ENCODE measurements around the gene EFS.

Gene EFS

DNA sequence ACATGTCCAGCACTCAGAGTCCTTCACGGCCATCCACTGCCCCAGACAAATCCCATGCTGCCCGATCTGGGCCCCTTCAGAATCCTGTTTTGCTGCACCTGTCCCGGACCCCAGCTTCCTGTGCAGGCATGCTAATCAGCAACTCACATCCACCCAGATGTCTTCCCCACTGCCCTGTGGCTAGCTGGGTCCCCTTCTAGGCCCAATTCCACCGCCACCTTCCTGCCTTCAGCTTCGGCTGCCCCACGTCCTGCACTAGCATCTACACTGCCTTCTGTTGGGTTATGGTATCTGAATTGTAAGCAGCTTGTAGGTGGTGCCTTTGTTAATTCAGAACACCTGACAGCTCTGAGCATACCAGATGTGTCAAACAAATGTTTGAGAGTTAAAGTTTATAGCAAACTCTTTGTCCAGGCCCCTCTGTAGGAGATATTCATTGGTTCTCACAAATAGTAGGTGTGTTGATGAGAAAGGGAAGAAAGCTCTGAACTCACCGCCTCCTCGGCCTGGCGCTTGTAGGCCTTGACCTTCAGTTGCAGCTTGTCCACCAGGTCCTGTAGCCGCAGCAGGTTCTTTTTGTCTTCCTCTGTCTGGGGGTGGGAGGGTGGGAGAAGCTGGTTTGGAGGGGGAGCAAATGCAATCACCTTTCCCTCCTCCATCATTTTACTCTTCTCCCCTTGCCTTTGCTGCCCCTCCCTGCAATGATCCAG, 17.9 kb upstream of the EFS start:
- no peak for TF ChIP-seq RARB (CRISPR knock-in tag; IDR thresholded peaks at IDR 0.05)
- TF ChIP-seq ESRRG (CRISPR knock-in tag; IDR thresholded peaks at IDR 0.05), result no peak
- ATAC-seq, result no peak

DNA sequence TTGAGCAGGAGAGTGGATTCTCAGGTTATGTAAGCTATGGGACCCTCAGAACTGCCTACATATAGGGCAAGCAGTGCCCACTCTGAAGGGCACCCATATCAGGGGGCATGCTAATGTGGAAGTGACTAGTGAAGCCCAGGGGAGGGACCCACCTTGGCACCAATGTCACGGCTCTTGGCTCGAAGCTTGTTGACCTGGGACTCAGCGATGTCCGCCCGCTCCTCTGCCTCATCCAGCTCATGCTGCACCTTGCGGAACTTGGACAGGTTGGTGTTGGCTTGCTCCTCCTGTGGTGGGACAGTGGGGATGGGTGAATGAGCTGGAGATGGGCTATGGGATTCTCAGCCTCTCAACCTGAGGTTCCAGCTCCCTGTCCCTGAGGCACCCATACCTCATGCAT, 17.3 kb upstream of the EFS start:
- ATAC-seq, result no peak
- no peak for TF ChIP-seq CSDC2 (CRISPR knock-in tag; IDR thresholded peaks at IDR 0.05)
- TF ChIP-seq RARB (CRISPR knock-in tag; IDR thresholded peaks at IDR 0.05), result no peak

DNA sequence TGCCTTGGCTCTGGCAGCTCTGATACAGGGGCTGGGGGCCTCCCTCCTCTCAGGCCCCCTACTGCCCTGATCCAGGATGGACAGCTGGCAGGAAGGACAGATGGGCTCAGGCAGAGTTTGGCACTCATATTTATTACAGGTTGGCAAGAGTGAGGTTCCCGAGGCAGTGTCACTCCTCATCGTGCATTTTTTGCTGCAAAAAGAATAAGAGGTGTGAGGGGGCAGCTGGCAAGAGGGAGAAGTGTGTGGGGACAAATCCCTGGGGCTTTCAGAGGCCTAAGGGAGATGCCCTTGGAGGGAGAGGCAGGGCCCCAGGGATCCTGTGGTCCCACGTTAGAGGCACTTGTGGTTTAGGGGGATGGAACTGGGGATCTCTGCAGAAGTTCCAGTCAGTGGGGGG, 16.9 kb upstream of the EFS start:
- ATAC-seq, result no peak
- TF ChIP-seq PPARA (CRISPR knock-in tag; IDR thresholded peaks at IDR 0.05; ENCODE audit: borderline replicate concordance) (no peak), GLIS3 (CRISPR knock-in tag; IDR thresholded peaks at IDR 0.05) (no peak), RARB (CRISPR knock-in tag; IDR thresholded peaks at IDR 0.05) (no peak)
- TF ChIP-seq, protein P1, sequence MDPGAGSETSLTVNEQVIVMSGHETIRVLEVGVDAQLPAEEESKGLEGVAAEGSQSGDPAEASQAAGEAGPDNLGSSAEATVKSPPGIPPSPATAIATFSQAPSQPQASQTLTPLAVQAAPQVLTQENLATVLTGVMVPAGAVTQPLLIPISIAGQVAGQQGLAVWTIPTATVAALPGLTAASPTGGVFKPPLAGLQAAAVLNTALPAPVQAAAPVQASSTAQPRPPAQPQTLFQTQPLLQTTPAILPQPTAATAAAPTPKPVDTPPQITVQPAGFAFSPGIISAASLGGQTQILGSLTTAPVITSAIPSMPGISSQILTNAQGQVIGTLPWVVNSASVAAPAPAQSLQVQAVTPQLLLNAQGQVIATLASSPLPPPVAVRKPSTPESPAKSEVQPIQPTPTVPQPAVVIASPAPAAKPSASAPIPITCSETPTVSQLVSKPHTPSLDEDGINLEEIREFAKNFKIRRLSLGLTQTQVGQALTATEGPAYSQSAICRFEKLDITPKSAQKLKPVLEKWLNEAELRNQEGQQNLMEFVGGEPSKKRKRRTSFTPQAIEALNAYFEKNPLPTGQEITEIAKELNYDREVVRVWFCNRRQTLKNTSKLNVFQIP (CRISPR knock-in tag; IDR thresholded peaks at IDR 0.05; ENCODE audit: borderline replicate concordance, low read depth), result no peak
- TF ChIP-seq, protein P2, sequence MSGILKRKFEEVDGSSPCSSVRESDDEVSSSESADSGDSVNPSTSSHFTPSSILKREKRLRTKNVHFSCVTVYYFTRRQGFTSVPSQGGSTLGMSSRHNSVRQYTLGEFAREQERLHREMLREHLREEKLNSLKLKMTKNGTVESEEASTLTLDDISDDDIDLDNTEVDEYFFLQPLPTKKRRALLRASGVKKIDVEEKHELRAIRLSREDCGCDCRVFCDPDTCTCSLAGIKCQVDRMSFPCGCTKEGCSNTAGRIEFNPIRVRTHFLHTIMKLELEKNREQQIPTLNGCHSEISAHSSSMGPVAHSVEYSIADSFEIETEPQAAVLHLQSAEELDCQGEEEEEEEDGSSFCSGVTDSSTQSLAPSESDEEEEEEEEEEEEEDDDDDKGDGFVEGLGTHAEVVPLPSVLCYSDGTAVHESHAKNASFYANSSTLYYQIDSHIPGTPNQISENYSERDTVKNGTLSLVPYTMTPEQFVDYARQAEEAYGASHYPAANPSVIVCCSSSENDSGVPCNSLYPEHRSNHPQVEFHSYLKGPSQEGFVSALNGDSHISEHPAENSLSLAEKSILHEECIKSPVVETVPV (CRISPR knock-in tag; IDR thresholded peaks at IDR 0.05), result no peak

DNA sequence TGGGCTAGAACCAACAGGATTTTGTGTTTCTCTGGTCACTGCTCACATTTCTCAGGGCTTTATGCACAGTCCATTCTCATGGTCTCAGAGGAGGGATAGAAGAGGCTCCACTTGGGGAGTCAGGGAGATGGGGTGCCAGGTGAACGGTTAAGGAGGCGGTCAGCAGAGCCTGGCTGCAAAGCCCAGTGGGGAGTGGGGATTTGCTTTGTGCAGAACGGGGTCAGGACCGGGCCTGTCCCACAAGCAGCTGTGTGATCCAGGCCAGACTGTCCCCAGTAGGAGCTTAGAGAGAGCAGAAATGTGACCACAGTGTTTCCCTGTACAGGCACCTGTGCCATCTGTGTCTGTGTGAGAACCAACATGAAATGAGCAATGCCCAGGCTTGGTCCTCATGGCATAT, 16.0 kb upstream of the EFS start:
- no peak for ATAC-seq
- TF ChIP-seq ARNTL (CRISPR knock-in tag; IDR thresholded peaks at IDR 0.05; ENCODE audit: borderline replicate concordance, low read depth) (no peak), RARB (CRISPR knock-in tag; IDR thresholded peaks at IDR 0.05) (no peak), BACH2 (CRISPR knock-in tag; IDR thresholded peaks at IDR 0.05; ENCODE audit: borderline replicate concordance) (no peak), ZNF70 (CRISPR knock-in tag; IDR thresholded peaks at IDR 0.05) (no peak), ZC3H10 (CRISPR knock-in tag; IDR thresholded peaks at IDR 0.05) (no peak)
- TF ChIP-seq, protein P3, sequence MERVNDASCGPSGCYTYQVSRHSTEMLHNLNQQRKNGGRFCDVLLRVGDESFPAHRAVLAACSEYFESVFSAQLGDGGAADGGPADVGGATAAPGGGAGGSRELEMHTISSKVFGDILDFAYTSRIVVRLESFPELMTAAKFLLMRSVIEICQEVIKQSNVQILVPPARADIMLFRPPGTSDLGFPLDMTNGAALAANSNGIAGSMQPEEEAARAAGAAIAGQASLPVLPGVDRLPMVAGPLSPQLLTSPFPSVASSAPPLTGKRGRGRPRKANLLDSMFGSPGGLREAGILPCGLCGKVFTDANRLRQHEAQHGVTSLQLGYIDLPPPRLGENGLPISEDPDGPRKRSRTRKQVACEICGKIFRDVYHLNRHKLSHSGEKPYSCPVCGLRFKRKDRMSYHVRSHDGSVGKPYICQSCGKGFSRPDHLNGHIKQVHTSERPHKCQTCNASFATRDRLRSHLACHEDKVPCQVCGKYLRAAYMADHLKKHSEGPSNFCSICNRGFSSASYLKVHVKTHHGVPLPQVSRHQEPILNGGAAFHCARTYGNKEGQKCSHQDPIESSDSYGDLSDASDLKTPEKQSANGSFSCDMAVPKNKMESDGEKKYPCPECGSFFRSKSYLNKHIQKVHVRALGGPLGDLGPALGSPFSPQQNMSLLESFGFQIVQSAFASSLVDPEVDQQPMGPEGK (CRISPR knock-in tag; IDR thresholded peaks at IDR 0.05; ENCODE audit: borderline replicate concordance), result no peak

DNA sequence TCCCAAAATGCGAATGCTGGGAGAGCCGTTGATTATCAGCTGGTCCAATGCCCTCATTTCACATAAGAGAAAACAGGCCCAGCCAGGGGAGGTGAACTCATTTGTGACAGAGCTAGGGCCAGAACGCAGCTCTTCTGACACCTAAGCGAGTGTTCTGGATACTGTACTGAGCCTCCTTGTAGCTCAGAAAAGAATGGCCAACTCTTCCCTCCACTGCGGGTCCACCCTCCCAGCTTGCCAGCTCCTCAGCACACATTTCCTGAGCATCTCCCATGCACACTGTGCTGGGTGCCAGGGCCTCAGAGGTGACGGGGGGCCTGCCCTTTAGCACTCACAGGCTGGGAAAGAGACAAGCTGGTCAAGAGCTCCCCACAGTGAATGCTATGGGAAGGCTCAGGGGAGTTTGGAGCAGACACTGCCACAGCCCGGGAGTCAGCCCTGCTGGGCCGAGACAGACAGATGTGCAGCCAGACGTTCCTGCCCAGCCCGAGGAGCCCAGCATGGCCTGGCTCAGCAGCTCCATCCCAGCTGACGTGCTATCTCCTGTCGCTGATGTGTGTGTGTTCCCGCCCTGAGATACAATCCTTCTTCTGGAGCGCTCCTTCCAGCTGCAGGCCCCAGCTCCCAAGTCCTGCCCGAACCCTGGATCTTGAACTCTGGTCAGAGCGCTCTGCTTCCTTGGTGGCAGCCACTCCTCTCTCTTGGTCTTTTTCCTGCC, 15.4 kb upstream of the EFS start:
- TF ChIP-seq RARB (CRISPR knock-in tag; IDR thresholded peaks at IDR 0.05), result no peak
- TF ChIP-seq ZNF8 (CRISPR knock-in tag; IDR thresholded peaks at IDR 0.05), result no peak
- TF ChIP-seq ZC3H10 (CRISPR knock-in tag; IDR thresholded peaks at IDR 0.05), result no peak
- TF ChIP-seq, protein P4, sequence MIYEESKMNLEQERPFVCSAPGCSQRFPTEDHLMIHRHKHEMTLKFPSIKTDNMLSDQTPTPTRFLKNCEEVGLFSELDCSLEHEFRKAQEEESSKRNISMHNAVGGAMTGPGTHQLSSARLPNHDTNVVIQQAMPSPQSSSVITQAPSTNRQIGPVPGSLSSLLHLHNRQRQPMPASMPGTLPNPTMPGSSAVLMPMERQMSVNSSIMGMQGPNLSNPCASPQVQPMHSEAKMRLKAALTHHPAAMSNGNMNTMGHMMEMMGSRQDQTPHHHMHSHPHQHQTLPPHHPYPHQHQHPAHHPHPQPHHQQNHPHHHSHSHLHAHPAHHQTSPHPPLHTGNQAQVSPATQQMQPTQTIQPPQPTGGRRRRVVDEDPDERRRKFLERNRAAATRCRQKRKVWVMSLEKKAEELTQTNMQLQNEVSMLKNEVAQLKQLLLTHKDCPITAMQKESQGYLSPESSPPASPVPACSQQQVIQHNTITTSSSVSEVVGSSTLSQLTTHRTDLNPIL (CRISPR knock-in tag; IDR thresholded peaks at IDR 0.05; ENCODE audit: low read depth), result no peak
- ATAC-seq, result peak; percentile 35

DNA sequence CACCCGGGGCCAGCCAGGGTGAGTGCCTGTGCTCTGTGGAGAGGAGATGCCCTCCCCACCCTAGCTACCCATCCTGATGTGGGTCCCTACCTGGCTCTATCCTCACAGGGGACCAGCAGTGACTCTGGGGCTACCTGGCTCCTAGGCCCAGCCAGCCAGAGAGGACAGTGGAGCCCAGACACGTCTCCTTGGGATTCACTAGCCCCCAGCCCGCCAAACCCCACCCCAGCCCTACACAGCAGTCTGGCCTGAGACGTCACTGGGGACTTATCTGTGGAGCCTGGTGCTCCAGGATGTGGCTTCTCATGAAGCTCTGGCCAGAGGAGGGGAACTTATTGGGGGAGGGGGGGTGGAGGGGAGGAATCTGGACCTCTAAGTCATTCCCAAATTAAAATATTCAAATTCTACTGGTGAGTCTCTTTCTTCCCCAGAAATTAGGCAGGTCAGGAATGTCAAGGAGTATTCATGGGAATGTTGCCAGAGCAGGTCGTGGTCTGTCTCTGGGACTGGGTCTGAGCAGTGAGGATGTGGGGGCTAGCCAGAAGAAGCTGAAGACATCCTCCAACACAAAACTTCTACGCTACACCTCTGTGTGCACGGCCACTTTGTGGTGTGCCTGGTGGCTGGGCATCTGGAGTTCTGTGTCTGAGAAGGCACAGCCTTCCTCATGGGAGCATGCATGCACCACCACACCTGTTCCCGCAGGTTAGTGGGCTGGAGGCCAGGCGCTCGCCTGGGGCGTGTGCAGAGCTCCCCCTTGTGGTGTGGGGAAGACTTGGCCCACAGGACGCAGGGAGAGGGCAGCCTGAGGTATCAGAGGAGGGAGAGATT, 14.6 kb upstream of the EFS start:
- ATAC-seq, result peak; percentile 89
- no peak for TF ChIP-seq CSDC2 (CRISPR knock-in tag; IDR thresholded peaks at IDR 0.05)
- TF ChIP-seq, protein P3 (CRISPR knock-in tag; IDR thresholded peaks at IDR 0.05; ENCODE audit: borderline replicate concordance), result no peak
- TF ChIP-seq PPARA (CRISPR knock-in tag; IDR thresholded peaks at IDR 0.05; ENCODE audit: borderline replicate concordance), result no peak
- TF ChIP-seq, protein P1 (CRISPR knock-in tag; IDR thresholded peaks at IDR 0.05; ENCODE audit: borderline replicate concordance, low read depth), result no peak
- no peak for TF ChIP-seq ESRRG (CRISPR knock-in tag; IDR thresholded peaks at IDR 0.05)
- TF ChIP-seq, protein P5, sequence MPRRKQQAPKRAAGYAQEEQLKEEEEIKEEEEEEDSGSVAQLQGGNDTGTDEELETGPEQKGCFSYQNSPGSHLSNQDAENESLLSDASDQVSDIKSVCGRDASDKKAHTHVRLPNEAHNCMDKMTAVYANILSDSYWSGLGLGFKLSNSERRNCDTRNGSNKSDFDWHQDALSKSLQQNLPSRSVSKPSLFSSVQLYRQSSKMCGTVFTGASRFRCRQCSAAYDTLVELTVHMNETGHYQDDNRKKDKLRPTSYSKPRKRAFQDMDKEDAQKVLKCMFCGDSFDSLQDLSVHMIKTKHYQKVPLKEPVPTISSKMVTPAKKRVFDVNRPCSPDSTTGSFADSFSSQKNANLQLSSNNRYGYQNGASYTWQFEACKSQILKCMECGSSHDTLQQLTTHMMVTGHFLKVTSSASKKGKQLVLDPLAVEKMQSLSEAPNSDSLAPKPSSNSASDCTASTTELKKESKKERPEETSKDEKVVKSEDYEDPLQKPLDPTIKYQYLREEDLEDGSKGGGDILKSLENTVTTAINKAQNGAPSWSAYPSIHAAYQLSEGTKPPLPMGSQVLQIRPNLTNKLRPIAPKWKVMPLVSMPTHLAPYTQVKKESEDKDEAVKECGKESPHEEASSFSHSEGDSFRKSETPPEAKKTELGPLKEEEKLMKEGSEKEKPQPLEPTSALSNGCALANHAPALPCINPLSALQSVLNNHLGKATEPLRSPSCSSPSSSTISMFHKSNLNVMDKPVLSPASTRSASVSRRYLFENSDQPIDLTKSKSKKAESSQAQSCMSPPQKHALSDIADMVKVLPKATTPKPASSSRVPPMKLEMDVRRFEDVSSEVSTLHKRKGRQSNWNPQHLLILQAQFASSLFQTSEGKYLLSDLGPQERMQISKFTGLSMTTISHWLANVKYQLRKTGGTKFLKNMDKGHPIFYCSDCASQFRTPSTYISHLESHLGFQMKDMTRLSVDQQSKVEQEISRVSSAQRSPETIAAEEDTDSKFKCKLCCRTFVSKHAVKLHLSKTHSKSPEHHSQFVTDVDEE (CRISPR knock-in tag; IDR thresholded peaks at IDR 0.05), result no peak
- no peak for TF ChIP-seq ARNTL (CRISPR knock-in tag; IDR thresholded peaks at IDR 0.05; ENCODE audit: borderline replicate concordance, low read depth)
